ENCODE data around the gene MBLAC2. TPM values are rescaled to one million over a fixed set of nuclear protein-coding genes. Genes with fewer than 3 reads are reported as not detected.

The MBLAC2 gene
- total RNA-seq, 1 donor = 10.3 TPM

GRCh38 chr5:90473396-90474234 lies 956 bp downstream of the MBLAC2 start:
- TF ChIP-seq, protein P1, sequence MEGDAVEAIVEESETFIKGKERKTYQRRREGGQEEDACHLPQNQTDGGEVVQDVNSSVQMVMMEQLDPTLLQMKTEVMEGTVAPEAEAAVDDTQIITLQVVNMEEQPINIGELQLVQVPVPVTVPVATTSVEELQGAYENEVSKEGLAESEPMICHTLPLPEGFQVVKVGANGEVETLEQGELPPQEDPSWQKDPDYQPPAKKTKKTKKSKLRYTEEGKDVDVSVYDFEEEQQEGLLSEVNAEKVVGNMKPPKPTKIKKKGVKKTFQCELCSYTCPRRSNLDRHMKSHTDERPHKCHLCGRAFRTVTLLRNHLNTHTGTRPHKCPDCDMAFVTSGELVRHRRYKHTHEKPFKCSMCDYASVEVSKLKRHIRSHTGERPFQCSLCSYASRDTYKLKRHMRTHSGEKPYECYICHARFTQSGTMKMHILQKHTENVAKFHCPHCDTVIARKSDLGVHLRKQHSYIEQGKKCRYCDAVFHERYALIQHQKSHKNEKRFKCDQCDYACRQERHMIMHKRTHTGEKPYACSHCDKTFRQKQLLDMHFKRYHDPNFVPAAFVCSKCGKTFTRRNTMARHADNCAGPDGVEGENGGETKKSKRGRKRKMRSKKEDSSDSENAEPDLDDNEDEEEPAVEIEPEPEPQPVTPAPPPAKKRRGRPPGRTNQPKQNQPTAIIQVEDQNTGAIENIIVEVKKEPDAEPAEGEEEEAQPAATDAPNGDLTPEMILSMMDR (IDR thresholded peaks at IDR 0.05; ENCODE audit: insufficient read depth, low read length) = no peak
- H3K4me3 ChIP-seq (ENCODE audit: low read depth, low read length) = peak overlapping the region; percentile 92
- DNase-seq (ENCODE audit: low read depth) = peak; percentile 15

- no peak for DNase-seq (ENCODE audit: low read depth)
- H3K4me3 ChIP-seq (ENCODE audit: low read depth, low read length) = peak overlapping the region; percentile 92
- TF ChIP-seq, protein P1 (IDR thresholded peaks at IDR 0.05; ENCODE audit: insufficient read depth, low read length) = no peak
Measured at GRCh38 chr5:90472783-90473395, 1.7 kb downstream of the MBLAC2 start.

DNA sequence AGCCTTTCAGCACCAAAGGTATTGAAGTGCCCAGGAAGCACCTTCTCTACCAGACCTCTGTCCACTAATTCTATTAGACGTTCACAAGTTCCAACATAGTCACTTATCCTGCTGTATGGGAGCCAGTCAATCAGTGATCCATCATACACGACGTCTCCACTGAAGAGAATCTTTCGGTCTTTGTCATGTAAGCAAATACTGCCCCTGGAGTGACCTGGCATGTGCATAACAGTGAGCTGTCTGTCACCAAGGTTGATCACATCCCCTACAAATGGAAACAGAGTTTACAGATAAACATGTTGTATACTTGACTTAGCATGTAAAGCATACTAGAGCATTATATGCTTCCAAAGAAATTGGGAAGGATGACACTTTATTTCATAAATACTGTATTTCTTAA lies 13.3 kb downstream of the MBLAC2 start:
- no peak overlapping the region for H3K4me3 ChIP-seq (ENCODE audit: low read depth, low read length)
- no peak for DNase-seq (ENCODE audit: low read depth)
- TF ChIP-seq, protein P1 (IDR thresholded peaks at IDR 0.05; ENCODE audit: insufficient read depth, low read length) = no peak

GRCh38 chr5:90446961-90447360 lies 27.6 kb downstream of the MBLAC2 start:
- TF ChIP-seq, protein P1 (IDR thresholded peaks at IDR 0.05; ENCODE audit: insufficient read depth, low read length) = no peak
- DNase-seq (ENCODE audit: low read depth) = peak; percentile 77
- no peak overlapping the region for H3K4me3 ChIP-seq (ENCODE audit: low read depth, low read length)

- TF ChIP-seq, protein P1 (IDR thresholded peaks at IDR 0.05; ENCODE audit: insufficient read depth, low read length) = no peak
- no peak for DNase-seq (ENCODE audit: low read depth)
- H3K4me3 ChIP-seq (ENCODE audit: low read depth, low read length) = no peak overlapping the region
Measured at GRCh38 chr5:90440644-90441043, 33.9 kb downstream of the MBLAC2 start.

- DNase-seq (ENCODE audit: low read depth) = peak; percentile 36
- no peak overlapping the region for H3K4me3 ChIP-seq (ENCODE audit: low read depth, low read length)
- TF ChIP-seq, protein P1 (IDR thresholded peaks at IDR 0.05; ENCODE audit: insufficient read depth, low read length) = no peak
Measured at GRCh38 chr5:90438100-90438499, 36.5 kb downstream of the MBLAC2 start.

Data from fibroblast of the aortic adventitia (primary cell).